Pulmonary artery endothelial cell (primary cell): Measurements from ENCODE around the gene GHSR. TPM values are rescaled to one million over a fixed set of nuclear protein-coding genes. Genes with fewer than 3 reads are reported as not detected.

Experiments used
- DNase-seq: peaks from one replicate; pipeline ENCODE4 v3.0.0-alpha.2; 2011; ENCODE audit warnings: low read depth, low spot score
- total RNA-seq: library from RNA; depleted of rRNA; stranded (reverse); fragments of >200 nt; gene quantifications from 2 replicates; pipeline ENCODE4 v1.2.3, GENCODE V29; 2014

The GHSR gene
- total RNA-seq: not detected in 2 replicates

- no peak for DNase-seq
Measured at GRCh38 chr3:172447611-172448579, at the start of gene GHSR. Gene GHSR, minus strand, starts transcription at chr3:172448456. Its CDS starts 43 bp downstream, at chr3:172448413.

- DNase-seq: peak; percentile 26
Measured at GRCh38 chr3:172490198-172490669, 42.0 kb upstream of the GHSR start.

GRCh38 chr3:172478116-172478515 lies 29.9 kb upstream of the GHSR start:
- no peak for DNase-seq

GRCh38 chr3:172476347-172476746 lies 28.1 kb upstream of the GHSR start:
- DNase-seq: no peak

- no peak for DNase-seq
Measured at GRCh38 chr3:172475703-172476102, 27.4 kb upstream of the GHSR start.

GRCh38 chr3:172471903-172472302 lies 23.6 kb upstream of the GHSR start:
- no peak for DNase-seq

GRCh38 chr3:172470588-172470987 lies 22.3 kb upstream of the GHSR start:
- DNase-seq: no peak

- DNase-seq: peak; percentile 58
Measured at GRCh38 chr3:172467170-172467824, 19.0 kb upstream of the GHSR start.

- DNase-seq: no peak
Measured at GRCh38 chr3:172466553-172467130, 18.4 kb upstream of the GHSR start.

GRCh38 chr3:172465281-172465680 lies 17.0 kb upstream of the GHSR start:
- DNase-seq: no peak

GRCh38 chr3:172464306-172464705 lies 16.1 kb upstream of the GHSR start:
- no peak for DNase-seq

- no peak for DNase-seq
Measured at GRCh38 chr3:172461530-172462138, 13.4 kb upstream of the GHSR start.

- no peak for DNase-seq
Measured at GRCh38 chr3:172456404-172456803, 8.1 kb upstream of the GHSR start.

- no peak for DNase-seq
Measured at GRCh38 chr3:172454180-172454579, 5.9 kb upstream of the GHSR start.

- no peak for DNase-seq
Measured at GRCh38 chr3:172449466-172450149, 1.4 kb upstream of the GHSR start.

- no peak for DNase-seq
Measured at GRCh38 chr3:172448661-172449465, 607 bp upstream of the GHSR start.

- DNase-seq: no peak
Measured at GRCh38 chr3:172446198-172446597, 2.1 kb downstream of the GHSR start.

- DNase-seq: no peak
Measured at GRCh38 chr3:172444821-172445220, 3.4 kb downstream of the GHSR start.

GRCh38 chr3:172442606-172443005 lies 5.7 kb downstream of the GHSR start:
- no peak for DNase-seq

- DNase-seq: no peak
Measured at GRCh38 chr3:172441581-172441980, 6.7 kb downstream of the GHSR start.
